SK-N-SH treated with all-trans-retinoic acid at 6 μM for 48 hours (cell line): ENCODE measurements around the gene ZSCAN23.

Experiments
- ARNTL ChIP-seq: fragments of 450-650 bp; formaldehyde crosslinking; IDR thresholded peaks from 2 replicates; pipeline ENCODE4 v1.5.0; 2020; ENCODE audit warnings: low read depth, mild to moderate bottlenecking, moderate library complexity, borderline replicate concordance
- CREB5 ChIP-seq: fragments of 250-450 bp; sonication (Bioruptor Pico); IDR thresholded peaks from 2 replicates; pipeline ENCODE4 v1.5.1; 2020; ENCODE audit warnings: low read depth, mild to moderate bottlenecking, moderate library complexity
- GLIS3 ChIP-seq: fragments of 250-450 bp; sonication (Bioruptor Pico); IDR thresholded peaks from 2 replicates; pipeline ENCODE4 v1.5.0; 2020; ENCODE audit warnings: mild to moderate bottlenecking, moderate library complexity
- OSR1 ChIP-seq: fragments of 250-450 bp; sonication (Bioruptor Pico); IDR thresholded peaks from 2 replicates; pipeline ENCODE4 v1.8.0; 2022; ENCODE audit warnings: moderate library complexity, mild to moderate bottlenecking, inconsistent platforms
- PPARA ChIP-seq: fragments of 250-450 bp; sonication (Bioruptor Pico); IDR thresholded peaks from 2 replicates; pipeline ENCODE4 v1.5.0; 2020; ENCODE audit warnings: mild to moderate bottlenecking, borderline replicate concordance
- RARB ChIP-seq: fragments of 250-450 bp; sonication (Bioruptor Pico); IDR thresholded peaks from 2 replicates; pipeline ENCODE4 v1.8.0; 2021; ENCODE audit warnings: mild to moderate bottlenecking, moderate library complexity
- SNAI2 ChIP-seq: fragments of 250-450 bp; sonication (Bioruptor Pico); IDR thresholded peaks from 2 replicates; pipeline ENCODE4 v1.5.0; 2020; ENCODE audit warnings: mild to moderate bottlenecking, moderate library complexity
- ZFP30 ChIP-seq: fragments of 450-650 bp; formaldehyde crosslinking; IDR thresholded peaks from 2 replicates; pipeline ENCODE4 v1.5.0; 2022; ENCODE audit warnings: mild to moderate bottlenecking, moderate library complexity
- ZNF565 ChIP-seq: fragments of 450-650 bp; formaldehyde crosslinking; conservative IDR thresholded peaks from 2 replicates; pipeline ENCODE4 v1.5.0; 2020; ENCODE audit warnings: low read depth, mild to moderate bottlenecking, moderate library complexity

GRCh38 chr6:28436404-28436803 lies 6.9 kb downstream of the ZSCAN23 start:
- TF ChIP-seq ARNTL (no peak), ZNF565 (CRISPR knock-in tag) (no peak), CREB5 (CRISPR knock-in tag) (no peak), GLIS3 (CRISPR knock-in tag) (no peak), RARB (no peak), OSR1 (no peak), SNAI2 (CRISPR knock-in tag) (no peak), ZFP30 (CRISPR knock-in tag) (no peak), PPARA (no peak)
